HEK293 (cell line): Measurements from ENCODE around the gene GET3.

Source experiments
- ATF2 ChIP-seq: fragments of 450-650 bp; formaldehyde crosslinking; IDR thresholded peaks from 2 replicates; pipeline ENCODE4 v1.5.1; 2016; ENCODE audit warnings: missing biosample characterization, missing genetic modification characterization, low read depth
- CTCF ChIP-seq: fragments of 450-650 bp; formaldehyde crosslinking; IDR thresholded peaks from 2 replicates; pipeline ENCODE4 v1.5.1; 2016; ENCODE audit warnings: missing biosample characterization, missing genetic modification characterization
- EGR2 ChIP-seq: fragments of 450-650 bp; formaldehyde crosslinking; IDR thresholded peaks from 2 replicates; pipeline ENCODE4 v1.5.1; 2016; ENCODE audit warnings: low read depth, missing biosample characterization, missing genetic modification characterization
- PRDM1 ChIP-seq: fragments of 450-650 bp; formaldehyde crosslinking; IDR thresholded peaks from 2 replicates; pipeline ENCODE4; 2016; ENCODE audit warnings: missing biosample characterization, missing genetic modification characterization
- SCRT1 ChIP-seq: fragments of 450-650 bp; formaldehyde crosslinking; IDR thresholded peaks from 2 replicates; pipeline ENCODE4 v1.5.1; 2016; ENCODE audit warnings: missing biosample characterization, missing genetic modification characterization, borderline replicate concordance
- SP2 ChIP-seq: fragments of 450-650 bp; formaldehyde crosslinking; IDR thresholded peaks from 2 replicates; pipeline ENCODE4 v1.5.1; 2016; ENCODE audit warnings: missing biosample characterization, missing genetic modification characterization
- ZBTB20 ChIP-seq: fragments of 450-650 bp; formaldehyde crosslinking; IDR thresholded peaks from 2 replicates; pipeline ENCODE4 v1.5.1; 2016; ENCODE audit warnings: missing biosample characterization, missing genetic modification characterization
- ZBTB48 ChIP-seq: fragments of 450-650 bp; formaldehyde crosslinking; IDR thresholded peaks from 2 replicates; pipeline ENCODE4 v1.5.1; 2016; ENCODE audit warnings: missing biosample characterization, missing genetic modification characterization
- ZIC2 ChIP-seq: fragments of 450-650 bp; formaldehyde crosslinking; IDR thresholded peaks from 2 replicates; pipeline ENCODE4 v1.5.1; 2016; ENCODE audit warnings: missing biosample characterization, missing genetic modification characterization
- ZNF10 ChIP-seq: fragments of 450-650 bp; formaldehyde crosslinking; IDR thresholded peaks from 2 replicates; pipeline ENCODE4 v1.5.1; 2017; ENCODE audit warnings: missing biosample characterization, missing genetic modification characterization
- ZNF18 ChIP-seq: fragments of 450-650 bp; formaldehyde crosslinking; IDR thresholded peaks from 2 replicates; pipeline ENCODE4 v1.5.1; 2016; ENCODE audit warnings: missing biosample characterization, missing genetic modification characterization
- ZNF366 ChIP-seq: fragments of 450-650 bp; formaldehyde crosslinking; conservative IDR thresholded peaks from 2 replicates; pipeline ENCODE4 v1.5.1; 2016; ENCODE audit warnings: missing biosample characterization, missing genetic modification characterization
- ZNF449 ChIP-seq: fragments of 450-650 bp; formaldehyde crosslinking; IDR thresholded peaks from 2 replicates; pipeline ENCODE4 v1.5.1; 2017; ENCODE audit warnings: missing biosample characterization, mild to moderate bottlenecking, missing genetic modification characterization, moderate library complexity
- ZNF488 ChIP-seq: fragments of 450-650 bp; formaldehyde crosslinking; IDR thresholded peaks from 2 replicates; pipeline ENCODE4 v1.5.1; 2016; ENCODE audit warnings: missing biosample characterization, missing genetic modification characterization
- ZNF513 ChIP-seq: fragments of 450-650 bp; IDR thresholded peaks from 2 replicates; pipeline ENCODE4 v1.5.1; 2018; ENCODE audit warnings: missing biosample characterization, missing genetic modification characterization
- ZNF518A ChIP-seq: fragments of 450-650 bp; formaldehyde crosslinking; conservative IDR thresholded peaks from 2 replicates; pipeline ENCODE4 v1.5.1; 2016; ENCODE audit warnings: low read depth, missing biosample characterization, missing genetic modification characterization
- ZNF558 ChIP-seq: fragments of 450-650 bp; formaldehyde crosslinking; IDR thresholded peaks from 2 replicates; pipeline ENCODE4 v1.5.1; 2016; ENCODE audit warnings: missing biosample characterization, missing genetic modification characterization
- ZNF560 ChIP-seq: fragments of 450-650 bp; formaldehyde crosslinking; IDR thresholded peaks from 2 replicates; pipeline ENCODE4 v1.5.1; 2017; ENCODE audit warnings: missing biosample characterization, missing genetic modification characterization, borderline replicate concordance
- ZNF76 ChIP-seq: fragments of 450-650 bp; formaldehyde crosslinking; IDR thresholded peaks from 2 replicates; pipeline ENCODE4; 2016; ENCODE audit warnings: low read depth, missing biosample characterization, missing genetic modification characterization, borderline replicate concordance
- ZNF791 ChIP-seq: fragments of 450-650 bp; formaldehyde crosslinking; IDR thresholded peaks from 2 replicates; pipeline ENCODE4 v1.5.1; 2016; ENCODE audit warnings: missing biosample characterization, missing genetic modification characterization
- ZXDB ChIP-seq: fragments of 450-650 bp; formaldehyde crosslinking; IDR thresholded peaks from 2 replicates; pipeline ENCODE4 v1.5.1; 2016; ENCODE audit warnings: missing biosample characterization, missing genetic modification characterization

The GET3 gene

GRCh38 chr19:12782424-12783290 lies 45.4 kb downstream of the GET3 start (continued):
- TF ChIP-seq ZXDB (tag by site-specific recombination) (peak; percentile 57; the same call in 1 of the 2 replicates), PRDM1 (tag by site-specific recombination) (no peak; the same call in 1 of the 2 replicates), ZNF449 (peak; percentile 60; the same call in 1 of the 2 replicates), ZBTB20 (tag by site-specific recombination) (no peak; the same call in 1 of the 2 replicates), ZNF791 (tag by site-specific recombination) (no peak), ZNF558 (tag by site-specific recombination) (no peak), ZNF366 (0 out of 2 replicates have a peak, but pooled peaks have one; percentile 33), ZNF488 (tag by site-specific recombination) (no peak), EGR2 (tag by site-specific recombination) (peak; percentile 94), CTCF (tag by site-specific recombination) (peak; percentile 37; the same call in 1 of the 2 replicates), ZBTB48 (tag by site-specific recombination) (no peak), ZNF76 (peak; percentile 60; the same call in 1 of the 2 replicates), SP2 (tag by site-specific recombination) (peak; percentile 65), ZNF513 (no peak), ZNF18 (tag by site-specific recombination) (no peak), ATF2 (no peak), ZNF560 (tag by site-specific recombination) (0 out of 2 replicates have a peak, but pooled peaks have one; percentile 38), ZNF518A (tag by site-specific recombination) (peak; percentile 34; the same call in 1 of the 2 replicates), ZIC2 (peak; percentile 90), SCRT1 (no peak), ZNF10 (tag by site-specific recombination) (no peak)
